Loucy (cell line): ENCODE measurements around the gene RBM48.

Source experiments
- H2AFZ ChIP-seq: fragments of 200-600 bp; sonication (generic); 2 replicates; pipeline ENCODE4 v1.6.0; 2016; ENCODE audit warnings: antibody characterized with exemption, mild to moderate bottlenecking, low read length, moderate library complexity
- H3F3A ChIP-seq: fragments of 200-600 bp; 2 replicates; pipeline ENCODE4 v1.6.0; 2016; ENCODE audit warnings: antibody characterized with exemption, low read depth, mild to moderate bottlenecking
- H3K27me3 ChIP-seq: fragments of 200-600 bp; sonication (generic); 2 replicates; pipeline ENCODE4 v1.6.1; 2014; ENCODE audit warnings: low read length, mild to moderate bottlenecking; ENCODE audit not compliant: insufficient read depth, poor library complexity, severe bottlenecking
- H3K36me3 ChIP-seq: fragments of 200-600 bp; sonication (generic); 2 replicates; pipeline ENCODE4 v1.6.1; 2016; ENCODE audit warnings: low read length; ENCODE audit not compliant: insufficient read depth
- H3K4me1 ChIP-seq: fragments of 200-600 bp; sonication (generic); 2 replicates; pipeline ENCODE4 v1.5.1; 2014; ENCODE audit warnings: low read length, mild to moderate bottlenecking; ENCODE audit not compliant: insufficient read depth, poor library complexity, severe bottlenecking
- H3K4me2 ChIP-seq: fragments of 200-600 bp; sonication (generic); 2 replicates; pipeline ENCODE4 v1.6.0; 2014; ENCODE audit warnings: antibody characterized with exemption, low read length, low read depth, mild to moderate bottlenecking; ENCODE audit not compliant: poor library complexity, severe bottlenecking
- H3K4me3 ChIP-seq: fragments of 200-600 bp; sonication (generic); 2 replicates; pipeline ENCODE4 v1.5.1; 2014; ENCODE audit warnings: low read length, mild to moderate bottlenecking, mixed read lengths; ENCODE audit not compliant: poor library complexity, severe bottlenecking
- H3K79me2 ChIP-seq: fragments of 200-600 bp; sonication (generic); 2 replicates; pipeline ENCODE4 v1.6.1; 2014; ENCODE audit warnings: low read length; ENCODE audit not compliant: insufficient read depth
- H3K9ac ChIP-seq: fragments of 200-600 bp; sonication (generic); 2 replicates; pipeline ENCODE4 v1.6.0; 2014; ENCODE audit warnings: mild to moderate bottlenecking, low read depth, low read length, moderate library complexity; ENCODE audit not compliant: poor library complexity, severe bottlenecking
- H3K9me2 ChIP-seq: fragments of 200-600 bp; sonication (generic); replicated peaks from 2 replicates; pipeline ENCODE4 v1.6.1; 2016; ENCODE audit warnings: low read depth, low read length, mixed read lengths
- H3K9me3 ChIP-seq: fragments of 200-600 bp; sonication (generic); 2 replicates; pipeline ENCODE4 v1.6.1; 2014; ENCODE audit warnings: mild to moderate bottlenecking, antibody characterized with exemption, low read length, low read depth; ENCODE audit not compliant: insufficient read depth
- H4K20me1 ChIP-seq: fragments of 200-600 bp; sonication (generic); 2 replicates; pipeline ENCODE4 v1.6.0; 2014; ENCODE audit warnings: antibody characterized with exemption, low read length, mild to moderate bottlenecking; ENCODE audit not compliant: insufficient read depth, poor library complexity, severe bottlenecking
- EZH2phosphoT487 ChIP-seq: fragments of 200-600 bp; IDR thresholded peaks from 2 replicates; pipeline ENCODE4 v1.6.1; 2018; ENCODE audit warnings: antibody characterized with exemption, mild to moderate bottlenecking, moderate library complexity, borderline replicate concordance
- TF ChIP-seq, protein P1 (sequence below): fragments of 200-600 bp; sonication (generic); conservative IDR thresholded peaks from 2 replicates; pipeline ENCODE4 v1.5.1; 2014; ENCODE audit warnings: mild to moderate bottlenecking, antibody characterized with exemption, low read length

RBM48 gene

GRCh38 chr7:92520024-92520423 lies 8.6 kb upstream of the RBM48 start:
- Histone ChIP-seq H3F3A (no peaks in the 10 kb centered on the region), H3K4me1 (peaks cover 2% of the 10 kb centered on the region), H3K79me2 (peaks cover 8% of the 10 kb centered on the region; the same call in 1 of the 2 replicates), H3K36me3 (peaks cover 10% of the 10 kb centered on the region; the same call in 1 of the 2 replicates), H3K9ac (no peak overlapping the region), H3K9me3 (no peaks in the 10 kb centered on the region), H3K4me2 (no peak overlapping the region), H4K20me1 (peaks cover 2% of the 10 kb centered on the region), H3K9me2 (no peaks in the 10 kb centered on the region), H2AFZ (no peak overlapping the region), H3K27me3 (no peaks in the 10 kb centered on the region), H3K4me3 (no peak overlapping the region)
- TF ChIP-seq, protein P1, sequence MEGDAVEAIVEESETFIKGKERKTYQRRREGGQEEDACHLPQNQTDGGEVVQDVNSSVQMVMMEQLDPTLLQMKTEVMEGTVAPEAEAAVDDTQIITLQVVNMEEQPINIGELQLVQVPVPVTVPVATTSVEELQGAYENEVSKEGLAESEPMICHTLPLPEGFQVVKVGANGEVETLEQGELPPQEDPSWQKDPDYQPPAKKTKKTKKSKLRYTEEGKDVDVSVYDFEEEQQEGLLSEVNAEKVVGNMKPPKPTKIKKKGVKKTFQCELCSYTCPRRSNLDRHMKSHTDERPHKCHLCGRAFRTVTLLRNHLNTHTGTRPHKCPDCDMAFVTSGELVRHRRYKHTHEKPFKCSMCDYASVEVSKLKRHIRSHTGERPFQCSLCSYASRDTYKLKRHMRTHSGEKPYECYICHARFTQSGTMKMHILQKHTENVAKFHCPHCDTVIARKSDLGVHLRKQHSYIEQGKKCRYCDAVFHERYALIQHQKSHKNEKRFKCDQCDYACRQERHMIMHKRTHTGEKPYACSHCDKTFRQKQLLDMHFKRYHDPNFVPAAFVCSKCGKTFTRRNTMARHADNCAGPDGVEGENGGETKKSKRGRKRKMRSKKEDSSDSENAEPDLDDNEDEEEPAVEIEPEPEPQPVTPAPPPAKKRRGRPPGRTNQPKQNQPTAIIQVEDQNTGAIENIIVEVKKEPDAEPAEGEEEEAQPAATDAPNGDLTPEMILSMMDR, result no peak
- no peak for TF ChIP-seq EZH2phosphoT487

- no peak overlapping the region for H3K4me2 ChIP-seq
- peaks cover 24% of the 10 kb centered on the region for H3K4me1 ChIP-seq
- H3F3A ChIP-seq, result no peaks in the 10 kb centered on the region
- H3K4me3 ChIP-seq, result no peak overlapping the region
- no peaks in the 10 kb centered on the region for H3K9me3 ChIP-seq
- H3K36me3 ChIP-seq, result 0 out of 2 replicates have a peak, but pooled peaks cover under 1% of the 10 kb centered on the region
- H2AFZ ChIP-seq, result no peak overlapping the region
- peaks cover 9% of the 10 kb centered on the region for H4K20me1 ChIP-seq
- TF ChIP-seq, protein P1, result no peak
- TF ChIP-seq EZH2phosphoT487, result no peak
- H3K27me3 ChIP-seq, result no peaks in the 10 kb centered on the region
- peaks cover 38% of the 10 kb centered on the region for H3K79me2 ChIP-seq
- no peak overlapping the region for H3K9ac ChIP-seq
- no peaks in the 10 kb centered on the region for H3K9me2 ChIP-seq
These were observed 5.5 kb upstream of the RBM48 start for GRCh38 chr7:92523110-92523509.

DNA sequence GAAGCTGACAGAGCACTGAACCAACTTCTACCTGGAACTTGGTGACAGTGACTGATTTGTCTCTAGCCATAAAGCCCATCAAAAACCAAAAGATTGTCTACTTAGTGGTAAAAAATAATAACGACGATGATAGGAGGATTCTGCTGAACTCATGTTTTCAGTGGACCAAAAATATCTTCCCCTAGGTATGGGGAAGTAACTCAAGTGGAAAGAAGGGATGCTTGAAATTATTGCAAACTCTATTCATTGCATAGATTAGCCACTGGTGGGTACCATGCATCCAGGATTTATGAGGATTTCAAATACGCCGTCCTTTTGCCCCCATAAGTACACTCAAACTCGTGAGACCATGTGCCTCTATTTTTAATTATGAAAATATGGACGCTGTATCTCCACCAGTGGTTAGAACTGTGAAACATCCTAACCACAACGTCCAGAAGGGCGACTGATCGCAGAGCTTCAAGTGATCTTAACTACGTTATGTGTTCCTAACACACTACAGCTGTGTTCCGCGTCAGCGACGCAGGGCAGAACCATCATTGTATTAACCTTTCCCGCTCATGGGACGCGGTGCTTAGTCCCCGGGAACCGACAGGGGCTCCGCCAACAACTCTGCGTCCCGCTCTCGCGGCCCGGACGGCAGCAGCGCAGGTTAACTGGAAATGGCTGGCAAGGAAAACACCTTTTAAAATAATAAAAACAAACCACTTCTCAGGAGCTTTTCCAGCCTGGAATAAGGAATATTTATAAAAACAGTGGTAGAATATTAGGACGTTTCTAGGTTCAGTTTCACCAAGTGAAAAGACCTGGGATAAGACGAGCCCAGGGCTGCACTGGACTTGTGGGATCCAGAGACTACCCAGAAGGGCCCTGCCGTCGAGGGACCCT lies 1.1 kb upstream of the RBM48 start:
- Histone ChIP-seq H3K79me2 (peaks cover 71% of the 10 kb centered on the region), H3K9me3 (no peaks in the 10 kb centered on the region), H4K20me1 (peaks cover 13% of the 10 kb centered on the region)

More for the DNA sequence above, 1.1 kb upstream of the RBM48 start:
- Histone ChIP-seq H3K27me3 (no peaks in the 10 kb centered on the region), H3K4me2 (peak overlapping the region; percentile 94), H3K4me3 (peak overlapping the region; percentile 89), H3K36me3 (peaks cover 11% of the 10 kb centered on the region; the same call in 1 of the 2 replicates), H3K9ac (peak overlapping the region; percentile 82), H2AFZ (peak overlapping the region; percentile 89), H3K9me2 (no peaks in the 10 kb centered on the region), H3F3A (no peaks in the 10 kb centered on the region), H3K4me1 (peaks cover 24% of the 10 kb centered on the region)
- no peak for TF ChIP-seq EZH2phosphoT487
- TF ChIP-seq, protein P1, result no peak; the same call in 1 of the 2 replicates
